ENCODE data around the gene PHYH. TPM values are rescaled to one million over a fixed set of nuclear protein-coding genes. Genes with fewer than 3 reads are reported as not detected.
"Not testable (repeated sequence)": the region's sequence is repeated elsewhere in the genome, so short reads cannot be mapped to it uniquely, and the experiment has no call there.

Gene PHYH
- total RNA-seq, 1 experiment from 2014 or later, result 26.7 TPM

GRCh38 chr10:13238271-13239077 is 61.4 kb downstream of the PHYH start:
- no peak for TF ChIP-seq CTCF (IDR thresholded peaks at IDR 0.05; ENCODE audit: unreplicated experiment)
- Mint-ChIP-seq H3K27me3 (ENCODE audit: unreplicated experiment) (peaks cover 7% of the 10 kb centered on the region), H3K4me3 (ENCODE audit: low read depth, unreplicated experiment) (no peak overlapping the region), H3K36me3 (ENCODE audit: insufficient read depth, unreplicated experiment) (no peaks in the 10 kb centered on the region), H3K27ac (ENCODE audit: unreplicated experiment) (no peak overlapping the region), H3K9me3 (ENCODE audit: low read depth, unreplicated experiment) (no peaks in the 10 kb centered on the region), H3K4me1 (ENCODE audit: low read depth, unreplicated experiment) (no peaks in the 10 kb centered on the region)
- no TSS peak for BruUV-seq (replicated peaks)
- CTCF ChIA-PET, result no interaction called here
- intact Hi-C loops (cut with micrococcal nuclease; ENCODE audit: unreplicated experiment), result no loop called here
- DNase-seq, result no peak

GRCh38 chr10:13236638-13237037 is 63.2 kb downstream of the PHYH start:
- Mint-ChIP-seq H3K27ac (ENCODE audit: unreplicated experiment) (no peak overlapping the region), H3K4me1 (ENCODE audit: low read depth, unreplicated experiment) (no peaks in the 10 kb centered on the region), H3K36me3 (ENCODE audit: insufficient read depth, unreplicated experiment) (no peaks in the 10 kb centered on the region), H3K9me3 (ENCODE audit: low read depth, unreplicated experiment) (no peaks in the 10 kb centered on the region), H3K27me3 (ENCODE audit: unreplicated experiment) (peaks cover 16% of the 10 kb centered on the region), H3K4me3 (ENCODE audit: low read depth, unreplicated experiment) (no peak overlapping the region)
- CTCF ChIA-PET, result no interaction called here
- BruUV-seq (replicated peaks), result no TSS peak
- no peak for TF ChIP-seq CTCF (IDR thresholded peaks at IDR 0.05; ENCODE audit: unreplicated experiment)
- intact Hi-C loops (cut with micrococcal nuclease; ENCODE audit: unreplicated experiment), result no loop called here
- no peak for DNase-seq

GRCh38 chr10:13234736-13235135 is 65.1 kb downstream of the PHYH start:
- H3K4me1 Mint-ChIP-seq (ENCODE audit: low read depth, unreplicated experiment); H3K9me3 Mint-ChIP-seq (ENCODE audit: low read depth, unreplicated experiment); intact Hi-C loops (cut with micrococcal nuclease; ENCODE audit: unreplicated experiment); H3K27ac Mint-ChIP-seq (ENCODE audit: unreplicated experiment); DNase-seq; H3K4me3 Mint-ChIP-seq (ENCODE audit: low read depth, unreplicated experiment); H3K36me3 Mint-ChIP-seq (ENCODE audit: insufficient read depth, unreplicated experiment); CTCF ChIA-PET; BruUV-seq (replicated peaks): not testable (repeated sequence)
- H3K27me3 Mint-ChIP-seq (ENCODE audit: unreplicated experiment), result peaks cover 27% of the 10 kb centered on the region

DNA sequence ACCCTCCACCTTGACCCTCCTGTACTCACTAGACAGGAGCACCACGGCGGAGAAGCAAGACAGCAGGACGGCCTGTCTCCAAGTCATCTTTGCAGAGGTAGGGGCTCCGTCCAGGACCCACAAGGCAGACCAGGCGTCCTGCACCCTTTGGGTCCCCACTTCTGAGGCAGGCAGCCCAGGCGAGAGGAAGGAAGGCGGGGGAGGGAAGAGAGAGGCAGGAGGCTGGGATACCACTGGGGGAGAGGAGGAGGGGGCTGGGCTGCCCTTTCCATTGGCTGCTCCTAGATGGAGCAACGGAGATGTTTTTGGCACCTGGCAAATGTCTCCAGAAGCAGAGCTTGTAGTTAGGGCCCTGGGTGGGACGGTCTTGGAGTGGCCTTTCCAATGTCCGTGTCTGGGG is 65.7 kb downstream of the PHYH start, which contains the start of gene UCMA:
Gene UCMA (minus strand): TSS at position 203 of the 400 bp plus-strand sequence. CDS start 116 bp downstream, at position 87.
- TF ChIP-seq CTCF (IDR thresholded peaks at IDR 0.05; ENCODE audit: unreplicated experiment), result no peak
- DNase-seq, result no peak
- no peak within 1 kb of the TSS for H3K27ac Mint-ChIP-seq (ENCODE audit: unreplicated experiment)
- no peaks in the 10 kb centered on the region for H3K4me1 Mint-ChIP-seq (ENCODE audit: low read depth, unreplicated experiment)
- BruUV-seq (replicated peaks), result no TSS peak
- intact Hi-C loops (cut with micrococcal nuclease; ENCODE audit: unreplicated experiment), result no loop called here
- no peaks in the 10 kb centered on the region for H3K36me3 Mint-ChIP-seq (ENCODE audit: insufficient read depth, unreplicated experiment)
- H3K9me3 Mint-ChIP-seq (ENCODE audit: low read depth, unreplicated experiment), result no peaks in the 10 kb centered on the region
- H3K4me3 Mint-ChIP-seq (ENCODE audit: low read depth, unreplicated experiment), result no peak within 1 kb of the TSS
- H3K27me3 Mint-ChIP-seq (ENCODE audit: unreplicated experiment), result peaks cover 32% of the 10 kb centered on the region
- CTCF ChIA-PET, result no interaction called here

DNA sequence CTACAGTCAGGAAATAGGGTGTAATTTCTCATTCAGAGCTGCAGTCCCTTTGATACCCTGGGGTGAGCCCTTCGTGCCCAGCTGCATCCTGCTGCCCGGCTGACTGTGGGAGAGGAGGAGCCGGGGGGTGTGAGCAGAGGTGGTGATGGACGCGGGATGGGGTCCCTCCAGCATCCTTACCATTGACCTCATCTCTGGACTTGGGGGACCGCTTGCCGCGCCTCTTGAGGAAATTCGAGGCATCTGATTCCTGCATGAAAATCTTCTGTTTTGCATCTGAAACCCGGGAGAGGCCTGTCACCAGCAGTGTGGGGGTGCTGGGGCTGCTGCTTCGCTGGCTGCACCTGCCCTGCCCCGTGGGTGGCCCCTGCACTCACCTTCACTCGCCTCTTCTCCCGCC is 66.5 kb downstream of the PHYH start:
- H3K36me3 Mint-ChIP-seq (ENCODE audit: insufficient read depth, unreplicated experiment), result no peaks in the 10 kb centered on the region
- CTCF ChIA-PET, result no interaction called here
- H3K4me1 Mint-ChIP-seq (ENCODE audit: low read depth, unreplicated experiment), result no peaks in the 10 kb centered on the region

More for the DNA sequence above, 66.5 kb downstream of the PHYH start:
- BruUV-seq (replicated peaks), result no TSS peak
- H3K9me3 Mint-ChIP-seq (ENCODE audit: low read depth, unreplicated experiment), result no peaks in the 10 kb centered on the region
- H3K27me3 Mint-ChIP-seq (ENCODE audit: unreplicated experiment), result peaks cover 36% of the 10 kb centered on the region
- no peak for TF ChIP-seq CTCF (IDR thresholded peaks at IDR 0.05; ENCODE audit: unreplicated experiment)
- DNase-seq, result no peak
- intact Hi-C loops (cut with micrococcal nuclease; ENCODE audit: unreplicated experiment), result no loop called here
- no peak overlapping the region for H3K4me3 Mint-ChIP-seq (ENCODE audit: low read depth, unreplicated experiment)
- H3K27ac Mint-ChIP-seq (ENCODE audit: unreplicated experiment), result no peak overlapping the region

Data from Calu3 (cell line).